ENCODE measurements around the gene SNTB2. TPM values are rescaled to one million over a fixed set of nuclear protein-coding genes. Genes with fewer than 3 reads are reported as not detected.
A peak's percentile ranks its signal among the peaks of the same experiment; 100 is the strongest.

SNTB2 gene
- total RNA-seq, 1 donor from 2014 or later: 44.6 TPM

GRCh38 chr16:69166221-69166833 lies 20.6 kb upstream of the SNTB2 start:
- Histone ChIP-seq H3K36me3 (peaks cover 63% of the 10 kb centered on the region), H3K4me3 (no peak overlapping the region), H3K4me1 (peaks cover 18% of the 10 kb centered on the region), H3K27me3 (no peaks in the 10 kb centered on the region), H3K9me3 (no peaks in the 10 kb centered on the region), H3K27ac (no peak overlapping the region)
- no peak for TF ChIP-seq CTCF (IDR thresholded peaks at IDR 0.05)
- DNase-seq (no peak), ATAC-seq (no peak)
- intact Hi-C loops (cut with DNase I): no loop called here

GRCh38 chr16:69166946-69167930 lies 19.7 kb upstream of the SNTB2 start:
- H3K36me3 ChIP-seq: peaks cover 58% of the 10 kb centered on the region
- no peak for TF ChIP-seq CTCF (IDR thresholded peaks at IDR 0.05)
- intact Hi-C loops (cut with DNase I): no loop called here
- peaks cover 18% of the 10 kb centered on the region for H3K4me1 ChIP-seq
- no peak for ATAC-seq
- H3K27me3 ChIP-seq: no peaks in the 10 kb centered on the region
- no peak overlapping the region for H3K27ac ChIP-seq
- H3K4me3 ChIP-seq: no peak overlapping the region
- no peak for DNase-seq
- H3K9me3 ChIP-seq: no peaks in the 10 kb centered on the region

- H3K4me3 ChIP-seq: no peak overlapping the region
- ATAC-seq (no peak), DNase-seq (no peak)
- H3K27me3 ChIP-seq: no peaks in the 10 kb centered on the region
- H3K4me1 ChIP-seq: peaks cover 30% of the 10 kb centered on the region
- peaks cover 48% of the 10 kb centered on the region for H3K36me3 ChIP-seq
- TF ChIP-seq CTCF (IDR thresholded peaks at IDR 0.05): no peak
- no peaks in the 10 kb centered on the region for H3K9me3 ChIP-seq
- no peak overlapping the region for H3K27ac ChIP-seq
- intact Hi-C loops (cut with DNase I): no loop called here
Measured at GRCh38 chr16:69169051-69169450, 17.9 kb upstream of the SNTB2 start.

- Histone ChIP-seq H3K27ac (no peak overlapping the region), H3K27me3 (no peaks in the 10 kb centered on the region), H3K36me3 (peaks cover 40% of the 10 kb centered on the region), H3K4me1 (peaks cover 36% of the 10 kb centered on the region), H3K9me3 (no peaks in the 10 kb centered on the region), H3K4me3 (no peak overlapping the region)
- TF ChIP-seq CTCF (IDR thresholded peaks at IDR 0.05): no peak
- intact Hi-C loops (cut with DNase I): no loop called here
- no peak for DNase-seq
- ATAC-seq: no peak
Measured at GRCh38 chr16:69169607-69170352, 17.2 kb upstream of the SNTB2 start.

GRCh38 chr16:69171325-69172084 lies 15.5 kb upstream of the SNTB2 start:
- Histone ChIP-seq H3K27ac (peak overlapping the region; percentile 65), H3K4me3 (no peak overlapping the region), H3K36me3 (peaks cover 23% of the 10 kb centered on the region), H3K4me1 (peaks cover 31% of the 10 kb centered on the region), H3K27me3 (no peaks in the 10 kb centered on the region), H3K9me3 (no peaks in the 10 kb centered on the region)
- DNase-seq (no peak), ATAC-seq (peak; percentile 40)
- no peak for TF ChIP-seq CTCF (IDR thresholded peaks at IDR 0.05)
- intact Hi-C loops (cut with DNase I): no loop called here

Measured in upper lobe of right lung (tissue), 1 donor.